Liver (tissue), 9 donors: ENCODE results near the gene STUM. TPM values are rescaled to one million over a fixed set of nuclear protein-coding genes. Genes with fewer than 3 reads are reported as not detected.

Source experiments
- DNase-seq: peaks from one replicate; pipeline ENCODE4 v3.0.0-alpha.2; 2017; ENCODE audit warnings: low spot score
- H3K27ac ChIP-seq, 2 donors: one replicate each; pipeline ENCODE4 v1.7.0; 2013; ENCODE audit warnings: inconsistent platforms in 2 of 2, low read length in 2 of 2, control low read depth in 1 of 2, low read depth in 1 of 2, mild to moderate bottlenecking in 1 of 2
- H3K27me3 ChIP-seq, 4 donors: one replicate each; pipeline versions ENCODE4 v1.6.1 to v1.7.0; 2013; ENCODE audit warnings: low read length in 3 of 4, inconsistent platforms in 1 of 4, mild to moderate bottlenecking in 1 of 4, moderate library complexity in 1 of 4; ENCODE audit not compliant: control insufficient read depth in 4 of 4, insufficient read depth in 4 of 4
- H3K36me3 ChIP-seq, 4 donors: one replicate each; pipeline versions ENCODE4 v1.6.1 to v1.7.0; 2013; ENCODE audit warnings: low read length in 3 of 4, mild to moderate bottlenecking in 3 of 4, low read depth in 1 of 4, moderate library complexity in 1 of 4; ENCODE audit not compliant: control insufficient read depth in 4 of 4, insufficient read depth in 3 of 4
- H3K4me1 ChIP-seq, 4 donors: one replicate each; pipeline versions ENCODE4 v1.6.1 to v1.7.0; 2013; ENCODE audit warnings: low read length in 3 of 4, mild to moderate bottlenecking in 3 of 4, moderate library complexity in 1 of 4; ENCODE audit not compliant: control insufficient read depth in 4 of 4, insufficient read depth in 4 of 4
- H3K4me3 ChIP-seq, 3 donors: one replicate each; pipeline versions ENCODE4 v1.6.1 to v1.7.0; 2013; ENCODE audit warnings: low read length in 3 of 3, control low read depth in 1 of 3, low read depth in 1 of 3, mild to moderate bottlenecking in 1 of 3
- H3K9ac ChIP-seq, 2 donors: one replicate each; pipeline ENCODE4 v1.7.0; 2013; ENCODE audit warnings: low read length in 2 of 2, mild to moderate bottlenecking in 2 of 2, moderate library complexity in 2 of 2, control low read depth in 1 of 2, low read depth in 1 of 2
- H3K9me3 ChIP-seq, 4 donors: one replicate each; pipeline versions ENCODE4 v1.6.1 to v1.7.0; 2013; ENCODE audit warnings: low read length in 3 of 4; ENCODE audit not compliant: control insufficient read depth in 4 of 4
- ATF3 ChIP-seq: IDR thresholded peaks from 2 replicates; pipeline ENCODE4 v1.6.1; 2016; ENCODE audit warnings: antibody characterized with exemption
- CTCF ChIP-seq: fragments of 150-350 bp; IDR thresholded peaks from 2 replicates; pipeline ENCODE4 v1.5.1; 2017; ENCODE audit warnings: improper control_type of control experiment, low read depth, low read length; ENCODE audit not compliant: missing input control
- EGR1 ChIP-seq, 2 donors: IDR thresholded peaks; 2 replicates each; pipeline ENCODE4 v1.6.1; 2016 to 2018; ENCODE audit warnings: antibody characterized with exemption in 2 of 2, low read depth in 2 of 2
- FOXA1 ChIP-seq: IDR thresholded peaks from 2 replicates; pipeline ENCODE4 v1.6.1; 2016; ENCODE audit warnings: antibody characterized with exemption
- FOXA2 ChIP-seq: IDR thresholded peaks from 2 replicates; pipeline ENCODE4 v1.6.1; 2016; ENCODE audit warnings: antibody characterized with exemption
- GABPA ChIP-seq, 2 donors: IDR thresholded peaks in 1 of 2; conservative IDR thresholded peaks in 1 of 2; 2 replicates each; pipeline ENCODE4 v1.6.1; 2016; ENCODE audit warnings: antibody characterized with exemption in 2 of 2, mild to moderate bottlenecking in 1 of 2, moderate library complexity in 1 of 2
- HNF4A ChIP-seq, 2 donors: conservative IDR thresholded peaks; 2 replicates each; pipeline ENCODE4 v1.6.1; 2016; ENCODE audit warnings: antibody characterized with exemption in 2 of 2, mild to moderate bottlenecking in 2 of 2
- HNF4G ChIP-seq: IDR thresholded peaks from 2 replicates; pipeline ENCODE4 v1.6.1; 2016; ENCODE audit warnings: antibody characterized with exemption
- JUND ChIP-seq, 2 donors: IDR thresholded peaks; 2 replicates each; pipeline ENCODE4 v1.6.1; 2016; ENCODE audit warnings: antibody characterized with exemption in 2 of 2
- NR2F2 ChIP-seq: IDR thresholded peaks from 2 replicates; pipeline ENCODE4 v1.6.1; 2016; ENCODE audit warnings: antibody characterized with exemption
- RAD21 ChIP-seq, 2 donors: IDR thresholded peaks; 2 replicates each; pipeline ENCODE4 v1.6.1; 2016; ENCODE audit warnings: antibody characterized with exemption in 2 of 2, mild to moderate bottlenecking in 2 of 2
- REST ChIP-seq: IDR thresholded peaks from 2 replicates; pipeline ENCODE4 v1.6.1; 2016; ENCODE audit warnings: antibody characterized with exemption, mild to moderate bottlenecking
- RXRA ChIP-seq, 2 donors: IDR thresholded peaks; 2 replicates each; pipeline ENCODE4 v1.6.1; 2017 to 2018; ENCODE audit warnings: antibody characterized with exemption in 2 of 2, mild to moderate bottlenecking in 1 of 2
- SP1 ChIP-seq: IDR thresholded peaks from 2 replicates; pipeline ENCODE4 v1.6.1; 2018; ENCODE audit warnings: antibody characterized with exemption, mild to moderate bottlenecking
- TAF1 ChIP-seq: conservative IDR thresholded peaks from 2 replicates; pipeline ENCODE4 v1.6.1; 2016; ENCODE audit warnings: antibody characterized with exemption, mild to moderate bottlenecking
- YY1 ChIP-seq: IDR thresholded peaks from 2 replicates; pipeline ENCODE4 v1.6.1; 2016; ENCODE audit warnings: antibody characterized with exemption, mild to moderate bottlenecking
- WGBS: extraction: QIAGEN DNeasy Blood & Tissue Kit; methylation state at CpG from one replicate; pipeline ENCODE4 v1.1.7; 2013; 5-methylcytosine and 5-hydroxymethylcytosine counted together
- polyA plus RNA-seq, 2 donors: library from polyadenylated mRNA; stranded (reverse) in 1 of 2; unstranded in 1 of 2; fragments of 200-250 nt in 1 of 2; fragments of >200 nt in 1 of 2; fragmentation: Nextera tagmentation in 1 of 2; extraction: Ambion mirVana in 1 of 2; gene quantifications; one replicate each; pipeline versions ENCODE4 v1.2.1 to v1.2.3, GENCODE V29; 2013 to 2015
- total RNA-seq, 2 donors: library from RNA; depleted of rRNA; stranded (reverse); fragments of >200 nt; gene quantifications; one replicate each; pipeline ENCODE4 v1.2.3, GENCODE V29; 2014
- TF ChIP-seq, protein P1 (sequence below): IDR thresholded peaks from 2 replicates; pipeline ENCODE4 v1.6.1; 2016; ENCODE audit warnings: antibody characterized with exemption
- TF ChIP-seq, protein P2 (sequence below): IDR thresholded peaks from 2 replicates; pipeline ENCODE4 v1.6.1; 2016; ENCODE audit warnings: antibody characterized with exemption
- donor health status: healthy.
- donor health status: healthy.
- donor health status: healthy.
- donor health status: healthy.
- donor health status: healthy.

STUM gene
- total and polyA plus RNA-seq, 4 donors, result 0.03 to 0.14 (median 0.07) TPM

DNA sequence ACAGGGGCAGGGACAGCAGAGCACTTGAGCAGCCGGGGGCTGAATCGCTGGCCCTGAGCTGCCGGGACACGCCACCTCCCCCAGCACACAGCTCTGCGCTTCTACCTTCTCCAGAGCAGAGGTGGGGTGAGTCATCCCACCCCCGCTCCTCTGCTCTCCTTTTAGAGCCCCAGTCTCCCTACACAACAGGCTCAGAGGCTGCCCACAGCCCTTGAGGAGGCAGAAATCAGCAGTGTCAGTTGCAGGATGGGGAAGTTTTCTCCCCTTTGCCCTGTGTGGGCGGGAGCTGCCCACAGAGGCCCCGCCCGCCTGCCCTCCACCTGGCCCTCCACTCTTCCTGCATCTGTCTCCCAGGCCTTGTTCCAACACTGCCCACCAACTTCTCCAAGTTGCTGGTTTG, 94.6 kb downstream of the STUM start:
- DNase-seq, result no peak
- Histone ChIP-seq H3K27ac (no peak overlapping the region), H3K4me3 (no peak overlapping the region), H3K27me3 (no peaks in the 10 kb centered on the region), H3K36me3 (peaks cover 0 to 3% (median 0%) of the 10 kb centered on the region in 4 donors), H3K9ac (no peak overlapping the region), H3K4me1 (peaks cover 0 to 3% (median 0%) of the 10 kb centered on the region in 4 donors), H3K9me3 (no peaks in the 10 kb centered on the region)
- WGBS, result 78% methylated on average over 9 of the region's 9 CpGs
- no peak for TF ChIP-seq NR2F2
- TF ChIP-seq RAD21 (IDR thresholded peaks at IDR 0.05), result no peak
- no peak for TF ChIP-seq CTCF
- TF ChIP-seq SP1, result no peak
- no peak for TF ChIP-seq HNF4G
- TF ChIP-seq RXRA (IDR thresholded peaks at IDR 0.05), result no peak
- TF ChIP-seq ATF3, result no peak
- no peak for TF ChIP-seq TAF1
- TF ChIP-seq REST, result no peak
- no peak for TF ChIP-seq GABPA (IDR thresholded peaks at IDR 0.05 in 1 of 2, conservative IDR thresholded peaks at IDR 0.05 in 1 of 2)
- no peak for TF ChIP-seq FOXA2
- TF ChIP-seq JUND (IDR thresholded peaks at IDR 0.05), result no peak
- TF ChIP-seq, protein P1, sequence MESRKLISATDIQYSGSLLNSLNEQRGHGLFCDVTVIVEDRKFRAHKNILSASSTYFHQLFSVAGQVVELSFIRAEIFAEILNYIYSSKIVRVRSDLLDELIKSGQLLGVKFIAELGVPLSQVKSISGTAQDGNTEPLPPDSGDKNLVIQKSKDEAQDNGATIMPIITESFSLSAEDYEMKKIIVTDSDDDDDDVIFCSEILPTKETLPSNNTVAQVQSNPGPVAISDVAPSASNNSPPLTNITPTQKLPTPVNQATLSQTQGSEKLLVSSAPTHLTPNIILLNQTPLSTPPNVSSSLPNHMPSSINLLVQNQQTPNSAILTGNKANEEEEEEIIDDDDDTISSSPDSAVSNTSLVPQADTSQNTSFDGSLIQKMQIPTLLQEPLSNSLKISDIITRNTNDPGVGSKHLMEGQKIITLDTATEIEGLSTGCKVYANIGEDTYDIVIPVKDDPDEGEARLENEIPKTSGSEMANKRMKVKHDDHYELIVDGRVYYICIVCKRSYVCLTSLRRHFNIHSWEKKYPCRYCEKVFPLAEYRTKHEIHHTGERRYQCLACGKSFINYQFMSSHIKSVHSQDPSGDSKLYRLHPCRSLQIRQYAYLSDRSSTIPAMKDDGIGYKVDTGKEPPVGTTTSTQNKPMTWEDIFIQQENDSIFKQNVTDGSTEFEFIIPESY, result no peak
- TF ChIP-seq YY1, result no peak
- TF ChIP-seq, protein P2, sequence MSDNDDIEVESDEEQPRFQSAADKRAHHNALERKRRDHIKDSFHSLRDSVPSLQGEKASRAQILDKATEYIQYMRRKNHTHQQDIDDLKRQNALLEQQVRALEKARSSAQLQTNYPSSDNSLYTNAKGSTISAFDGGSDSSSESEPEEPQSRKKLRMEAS, result no peak
- TF ChIP-seq EGR1 (IDR thresholded peaks at IDR 0.05; ENCODE audit: low read depth in 2 of 2), result no peak
- TF ChIP-seq HNF4A (conservative IDR thresholded peaks at IDR 0.05), result no peak
- TF ChIP-seq FOXA1, result no peak
